Measurements from ENCODE around the gene THADA. TPM values are rescaled to one million over a fixed set of nuclear protein-coding genes. Genes with fewer than 3 reads are reported as not detected.
A peak's percentile ranks its signal among the peaks of the same experiment; 100 is the strongest.
"Not testable (repeated sequence)": the region's sequence is repeated elsewhere in the genome, so short reads cannot be mapped to it uniquely, and the experiment has no call there.

Gene THADA
- polyA plus RNA-seq, 1 donor, result 13.2 TPM

DNA sequence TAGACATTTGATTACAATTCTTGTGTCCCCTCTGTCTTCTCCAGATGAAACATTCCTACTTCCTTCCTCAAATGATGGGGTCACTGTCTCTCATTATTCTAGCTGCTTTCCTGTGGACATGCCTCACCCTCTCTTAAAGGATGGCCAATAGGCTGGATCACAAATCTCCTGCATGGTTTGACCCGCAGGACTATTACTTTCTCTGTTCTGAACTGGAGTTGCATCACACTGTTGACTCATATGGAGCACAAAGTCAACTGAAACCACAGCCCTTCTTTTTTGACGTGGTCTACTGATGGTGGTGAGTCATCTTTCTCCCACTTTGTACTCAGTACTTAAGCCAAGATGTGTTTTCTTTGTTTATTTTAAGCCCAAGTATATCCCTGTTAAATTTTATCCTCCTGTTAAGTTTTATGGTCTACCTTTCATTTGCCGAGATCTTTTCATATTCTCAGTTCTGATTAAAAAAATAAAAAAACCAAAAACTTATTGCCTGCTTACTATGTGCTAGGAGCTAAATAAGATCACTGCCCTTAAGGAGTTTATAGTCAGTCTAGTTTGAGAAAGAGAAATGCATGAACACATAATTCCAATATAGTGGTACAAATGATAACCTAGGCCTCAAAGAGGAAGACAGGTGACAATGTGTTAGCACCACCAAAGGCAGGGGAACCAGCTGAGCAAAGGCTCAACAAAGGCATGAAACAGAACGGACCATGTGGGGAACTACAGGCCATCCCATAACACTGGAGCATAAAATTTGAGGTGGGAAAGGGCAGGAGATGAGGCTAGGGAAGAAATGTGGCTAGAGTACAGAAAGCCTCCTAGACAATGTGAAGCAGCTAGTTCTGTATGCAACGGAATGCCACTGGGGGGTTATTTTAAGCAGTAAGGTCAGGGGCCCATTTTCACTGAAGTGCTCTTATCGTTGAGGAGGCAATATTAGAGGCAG lies 301.8 kb downstream of the THADA start:
- Histone ChIP-seq H3K4me1 (ENCODE audit: control insufficient read depth, insufficient read depth, low read length) (peaks cover 6% of the 10 kb centered on the region), H3K4me3 (ENCODE audit: low read length) (no peak overlapping the region), H3K9me3 (ENCODE audit: control insufficient read depth, low read depth, low read length) (peaks cover 5% of the 10 kb centered on the region), H3K36me3 (ENCODE audit: control insufficient read depth, insufficient read depth, low read length) (peaks cover 9% of the 10 kb centered on the region), H3K27me3 (ENCODE audit: control insufficient read depth, insufficient read depth, low read length) (no peaks in the 10 kb centered on the region), H3K27ac (ENCODE audit: low read length) (peak overlapping the region; percentile 53)
- peak; percentile 69 to 81 for DNase-seq
- WGBS (ENCODE audit: insufficient coverage, low lambda C conversion rate), result 38% methylated on average over 3 of the region's 6 CpGs

DNA sequence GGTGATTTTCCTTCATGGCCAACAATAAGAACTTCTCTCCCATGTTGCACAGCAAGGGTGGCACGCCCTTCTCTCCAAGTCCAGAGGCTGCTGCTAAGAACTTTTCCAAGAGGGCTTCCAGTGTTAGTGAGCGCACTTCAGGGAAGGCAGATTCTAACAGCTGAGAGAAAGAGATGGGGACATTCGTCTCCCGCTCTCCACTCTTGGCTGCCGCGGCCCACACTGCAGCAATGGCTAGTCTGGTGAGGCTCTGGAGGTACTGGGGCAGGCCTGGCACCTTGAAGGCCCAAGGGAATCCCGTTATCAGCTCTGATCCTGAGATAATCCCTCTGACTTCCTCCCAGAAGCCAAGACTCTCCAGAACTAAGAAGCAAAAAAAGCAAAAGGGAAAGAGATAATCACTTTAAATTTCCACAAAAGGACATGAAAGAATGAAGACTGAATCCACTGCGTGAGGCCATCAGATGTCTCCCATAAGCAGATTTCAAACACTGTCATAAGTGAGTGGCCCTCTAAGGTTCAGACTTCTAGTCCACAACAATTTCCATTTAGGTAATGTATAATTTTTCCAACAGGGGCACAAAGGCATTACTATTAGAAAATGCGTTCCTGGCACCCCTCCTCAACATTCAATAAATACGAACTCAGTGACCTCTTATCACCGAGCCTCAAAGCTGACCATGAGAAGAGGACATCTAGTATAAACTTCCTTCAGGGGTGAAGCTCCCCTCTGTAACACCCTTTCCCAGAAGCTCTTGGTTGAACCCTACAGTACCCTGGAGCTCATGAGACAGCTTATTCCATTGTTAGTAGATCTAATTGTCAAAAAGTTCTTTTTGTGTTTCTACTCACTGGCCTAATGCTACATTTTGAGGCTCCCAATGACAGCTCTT lies 302.7 kb downstream of the THADA start:
- no peak for DNase-seq
- Histone ChIP-seq H3K4me1 (ENCODE audit: control insufficient read depth, insufficient read depth, low read length) (peaks cover 6% of the 10 kb centered on the region), H3K4me3 (ENCODE audit: low read length) (no peak overlapping the region)

DNA sequence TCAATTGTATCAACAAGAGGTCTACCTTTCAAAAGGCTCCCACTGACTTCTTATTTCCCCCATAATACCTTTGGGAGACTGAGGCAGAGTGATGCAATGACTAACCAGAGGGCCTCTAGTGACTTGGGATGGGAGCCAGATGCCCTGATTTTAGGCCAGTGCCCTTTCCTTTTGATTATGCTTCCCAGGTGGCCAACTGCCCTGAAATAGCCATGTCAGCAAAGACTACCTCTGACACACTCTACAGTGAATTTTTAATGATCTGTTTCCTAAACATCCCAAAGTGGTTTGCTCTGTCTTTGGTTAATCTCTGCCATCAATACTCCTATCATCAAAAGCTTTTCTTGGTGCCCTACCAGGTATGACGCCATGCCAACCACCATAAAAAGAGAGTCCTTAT lies 303.5 kb downstream of the THADA start:
- H3K4me3 ChIP-seq (ENCODE audit: low read length), result no peak overlapping the region
- no peak for DNase-seq
- peaks cover 5% of the 10 kb centered on the region for H3K9me3 ChIP-seq (ENCODE audit: control insufficient read depth, low read depth, low read length)
- H3K27ac ChIP-seq (ENCODE audit: low read length), result no peak overlapping the region
- H3K36me3 ChIP-seq (ENCODE audit: control insufficient read depth, insufficient read depth, low read length), result peaks cover 11% of the 10 kb centered on the region
- no CpG with 5 or more reads among the region's 1 CpG for WGBS (ENCODE audit: insufficient coverage, low lambda C conversion rate)
- no peaks in the 10 kb centered on the region for H3K27me3 ChIP-seq (ENCODE audit: control insufficient read depth, insufficient read depth, low read length)
- peaks cover 6% of the 10 kb centered on the region for H3K4me1 ChIP-seq (ENCODE audit: control insufficient read depth, insufficient read depth, low read length)

More for the DNA sequence above, 302.7 kb downstream of the THADA start:
- Histone ChIP-seq H3K36me3 (ENCODE audit: control insufficient read depth, insufficient read depth, low read length) (peaks cover 9% of the 10 kb centered on the region), H3K27me3 (ENCODE audit: control insufficient read depth, insufficient read depth, low read length) (no peaks in the 10 kb centered on the region), H3K9me3 (ENCODE audit: control insufficient read depth, low read depth, low read length) (peaks cover 5% of the 10 kb centered on the region), H3K27ac (ENCODE audit: low read length) (no peak overlapping the region)
- WGBS (ENCODE audit: insufficient coverage, low lambda C conversion rate), result no CpG with 5 or more reads among the region's 11 CpGs

DNA sequence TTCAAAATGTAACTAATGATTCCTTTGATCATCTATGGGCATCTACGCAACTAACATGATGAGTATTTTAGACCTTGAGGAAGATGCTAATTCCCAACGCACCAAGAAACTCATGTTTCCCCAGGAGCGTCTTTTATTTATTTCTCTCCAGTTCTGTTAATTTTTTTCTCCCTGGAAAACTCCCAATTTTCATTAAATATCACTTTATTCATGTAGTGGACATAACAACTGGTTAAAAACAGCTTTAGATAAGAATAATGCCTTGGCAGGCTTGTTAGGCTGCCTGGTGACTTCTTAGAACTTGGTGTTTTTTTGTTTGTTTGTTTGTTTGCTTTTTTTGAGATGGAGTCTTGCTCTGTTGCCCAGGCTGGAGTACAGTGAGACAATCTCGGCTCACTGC lies 306.5 kb downstream of the THADA start:
- H3K27ac ChIP-seq (ENCODE audit: low read length), result no peak overlapping the region
- peaks cover 5% of the 10 kb centered on the region for H3K4me1 ChIP-seq (ENCODE audit: control insufficient read depth, insufficient read depth, low read length)
- DNase-seq, result no peak
- H3K27me3 ChIP-seq (ENCODE audit: control insufficient read depth, insufficient read depth, low read length), result no peaks in the 10 kb centered on the region
- H3K9me3 ChIP-seq (ENCODE audit: control insufficient read depth, low read depth, low read length), result peaks cover 6% of the 10 kb centered on the region
- H3K36me3 ChIP-seq (ENCODE audit: control insufficient read depth, insufficient read depth, low read length), result peaks cover 34% of the 10 kb centered on the region
- H3K4me3 ChIP-seq (ENCODE audit: low read length), result no peak overlapping the region
- WGBS (ENCODE audit: insufficient coverage, low lambda C conversion rate), result 92% methylated on average over 2 of the region's 4 CpGs

DNA sequence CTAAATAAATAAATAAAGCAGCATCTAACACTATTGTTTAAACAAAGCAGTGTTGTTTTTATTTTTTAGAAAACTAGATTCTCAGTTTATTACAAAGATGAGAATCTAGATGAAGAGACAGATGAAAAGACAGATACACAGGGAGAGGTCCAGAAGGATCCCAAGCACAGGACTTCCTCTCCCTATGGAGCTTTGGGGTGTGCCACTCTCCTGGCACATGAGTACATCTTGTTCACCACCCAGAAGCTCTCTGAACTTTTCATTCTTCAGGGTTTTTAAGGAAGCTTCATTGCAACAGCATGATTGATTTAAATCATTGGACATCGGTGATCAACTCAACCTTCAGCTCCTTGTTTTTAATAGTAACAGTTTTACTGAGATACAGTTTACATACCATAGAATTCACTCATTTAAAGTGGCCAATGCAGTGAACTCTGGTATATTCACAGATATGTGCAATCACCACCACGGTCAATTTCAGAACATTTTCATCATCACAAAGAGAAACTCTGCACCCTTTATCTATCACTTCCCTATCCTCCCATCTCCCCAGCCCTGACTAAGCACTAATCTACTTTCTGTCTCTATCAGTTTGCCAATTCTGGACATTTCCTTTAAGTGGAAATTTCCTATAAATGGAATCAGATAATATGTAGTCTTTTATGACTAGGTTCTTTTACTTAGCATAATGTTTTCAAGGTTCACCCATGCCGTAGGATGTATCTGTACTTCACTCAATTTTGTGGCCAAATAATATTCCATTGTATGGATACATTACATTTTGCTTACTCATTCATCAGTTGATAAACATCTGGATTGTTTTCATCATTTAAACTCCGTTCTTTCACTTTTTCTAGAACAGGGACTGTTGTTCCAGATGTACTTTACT lies 307.2 kb downstream of the THADA start:
- DNase-seq, result no peak
- Histone ChIP-seq H3K36me3 (ENCODE audit: control insufficient read depth, insufficient read depth, low read length) (peaks cover 40% of the 10 kb centered on the region), H3K9me3 (ENCODE audit: control insufficient read depth, low read depth, low read length) (peaks cover 13% of the 10 kb centered on the region), H3K27me3 (ENCODE audit: control insufficient read depth, insufficient read depth, low read length) (no peaks in the 10 kb centered on the region), H3K27ac (ENCODE audit: low read length) (no peak overlapping the region), H3K4me1 (ENCODE audit: control insufficient read depth, insufficient read depth, low read length) (peaks cover 3% of the 10 kb centered on the region), H3K4me3 (ENCODE audit: low read length) (no peak overlapping the region)
- WGBS (ENCODE audit: insufficient coverage, low lambda C conversion rate), result 80% methylated on average over 1 of the region's 4 CpGs

GRCh38 chr2:43285987-43286386 lies 309.9 kb downstream of the THADA start:
- WGBS (ENCODE audit: insufficient coverage, low lambda C conversion rate), result 64% methylated on average over 2 of the region's 2 CpGs

DNA sequence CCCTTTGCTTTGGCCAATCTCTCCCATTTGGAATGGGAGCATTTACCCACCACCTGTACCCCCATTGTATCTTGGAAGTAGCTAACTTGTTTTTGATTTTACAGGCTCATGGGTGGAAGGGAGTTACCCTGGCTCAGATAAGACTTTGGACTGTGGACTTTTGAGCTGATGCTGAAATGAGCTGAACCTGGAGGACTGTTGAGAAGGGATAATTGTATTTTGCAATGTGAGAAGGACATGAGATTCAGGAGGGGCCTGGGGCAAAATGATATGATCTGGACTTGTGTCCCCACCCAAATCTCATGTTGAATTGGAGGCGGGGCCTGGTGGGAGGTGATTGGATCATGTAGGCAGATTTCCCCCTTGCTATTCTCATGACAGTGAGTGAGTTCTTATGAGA lies 310.9 kb downstream of the THADA start:
- WGBS (ENCODE audit: insufficient coverage, low lambda C conversion rate), result no CpG with 5 or more reads among the region's 1 CpG
- no peak overlapping the region for H3K4me3 ChIP-seq (ENCODE audit: low read length)
- no peak for DNase-seq
- H3K36me3 ChIP-seq (ENCODE audit: control insufficient read depth, insufficient read depth, low read length), result peaks cover 43% of the 10 kb centered on the region
- H3K9me3 ChIP-seq (ENCODE audit: control insufficient read depth, low read depth, low read length), result peaks cover 13% of the 10 kb centered on the region
- H3K4me1 ChIP-seq (ENCODE audit: control insufficient read depth, insufficient read depth, low read length), result no peaks in the 10 kb centered on the region
- no peaks in the 10 kb centered on the region for H3K27me3 ChIP-seq (ENCODE audit: control insufficient read depth, insufficient read depth, low read length)
- no peak overlapping the region for H3K27ac ChIP-seq (ENCODE audit: low read length)

More at GRCh38 chr2:43285987-43286386, 309.9 kb downstream of the THADA start:
- H3K9me3 ChIP-seq (ENCODE audit: control insufficient read depth, low read depth, low read length), result peaks cover 13% of the 10 kb centered on the region
- no peak overlapping the region for H3K4me3 ChIP-seq (ENCODE audit: low read length)
- H3K36me3 ChIP-seq (ENCODE audit: control insufficient read depth, insufficient read depth, low read length), result peaks cover 46% of the 10 kb centered on the region
- no peak for DNase-seq
- no peaks in the 10 kb centered on the region for H3K4me1 ChIP-seq (ENCODE audit: control insufficient read depth, insufficient read depth, low read length)
- no peaks in the 10 kb centered on the region for H3K27me3 ChIP-seq (ENCODE audit: control insufficient read depth, insufficient read depth, low read length)
- no peak overlapping the region for H3K27ac ChIP-seq (ENCODE audit: low read length)

- not testable (repeated sequence) for H3K27me3 ChIP-seq (ENCODE audit: control insufficient read depth, insufficient read depth, low read length); H3K4me1 ChIP-seq (ENCODE audit: control insufficient read depth, insufficient read depth, low read length); H3K27ac ChIP-seq (ENCODE audit: low read length); DNase-seq; H3K4me3 ChIP-seq (ENCODE audit: low read length)
- Histone ChIP-seq H3K9me3 (ENCODE audit: control insufficient read depth, low read depth, low read length) (peaks cover 13% of the 10 kb centered on the region), H3K36me3 (ENCODE audit: control insufficient read depth, insufficient read depth, low read length) (peaks cover 43% of the 10 kb centered on the region)
- no CpG with 5 or more reads among the region's 6 CpGs for WGBS (ENCODE audit: insufficient coverage, low lambda C conversion rate)
Measured at GRCh38 chr2:43284347-43284746, 311.5 kb downstream of the THADA start.

GRCh38 chr2:43280994-43281393 lies 314.8 kb downstream of the THADA start:
- Histone ChIP-seq H3K27ac (ENCODE audit: low read length) (no peak overlapping the region), H3K4me1 (ENCODE audit: control insufficient read depth, insufficient read depth, low read length) (peaks cover 11% of the 10 kb centered on the region), H3K9me3 (ENCODE audit: control insufficient read depth, low read depth, low read length) (peaks cover 13% of the 10 kb centered on the region), H3K4me3 (ENCODE audit: low read length) (no peak overlapping the region), H3K36me3 (ENCODE audit: control insufficient read depth, insufficient read depth, low read length) (peaks cover 31% of the 10 kb centered on the region), H3K27me3 (ENCODE audit: control insufficient read depth, insufficient read depth, low read length) (no peaks in the 10 kb centered on the region)
- WGBS (ENCODE audit: insufficient coverage, low lambda C conversion rate), result 100% methylated on average over 1 of the region's 2 CpGs
- DNase-seq, result no peak

Data from large intestine (tissue), 3 donors.